GM12892 (cell line): ENCODE measurements around the gene ATP2B2.

Experiments
- POLR2A ChIP-seq: IDR thresholded peaks from 2 replicates; pipeline ENCODE4 v1.6.1; 2011; ENCODE audit warnings: low read depth, low read length, control low read depth
- POLR2AphosphoS5 ChIP-seq: IDR thresholded peaks from 2 replicates; pipeline ENCODE4 v1.6.1; 2011; ENCODE audit warnings: low read depth, low read length, control low read depth

GRCh38 chr3:10516544-10517452, 11.4 kb upstream of the ATP2B2 start:
- TF ChIP-seq POLR2AphosphoS5 (no peak), POLR2A (no peak)
